Upper lobe of left lung (tissue), 6 donors: ENCODE data around the gene ACAT2. TPM values are rescaled to one million over a fixed set of nuclear protein-coding genes. Genes with fewer than 3 reads are reported as not detected.

ENCODE experiments used
- ATAC-seq, 2 donors: fragments of 200-7000 bp; cut with Tn5 transposase; one replicate each; pipeline ENCODE4 v1.9.1; 2022; ENCODE audit warnings: mild to moderate bottlenecking in 2 of 2, moderate library complexity in 2 of 2; ENCODE audit not compliant: low FRiP score in 2 of 2
- DNase-seq, 2 donors: peaks; one replicate each; pipeline ENCODE4 v3.0.0-alpha.2; 2019 to 2020
- H3K27ac ChIP-seq, 4 donors: fragments of 200-600 bp; sonication (generic); one replicate each; pipeline ENCODE4 v1.5.1; 2016 to 2019
- H3K27me3 ChIP-seq, 4 donors: fragments of 200-600 bp; sonication (generic); one replicate each; pipeline ENCODE4 v1.5.1; 2017 to 2019
- H3K36me3 ChIP-seq, 4 donors: fragments of 200-600 bp; sonication (generic); one replicate each; pipeline ENCODE4 v1.5.1; 2016 to 2019
- H3K4me1 ChIP-seq, 4 donors: fragments of 200-600 bp; sonication (generic); one replicate each; pipeline ENCODE4 v1.5.1; 2018 to 2019
- H3K4me3 ChIP-seq, 4 donors: fragments of 200-600 bp; sonication (generic); one replicate each; pipeline ENCODE4 v1.5.1; 2017 to 2019; ENCODE audit warnings: mild to moderate bottlenecking in 2 of 4, moderate library complexity in 1 of 4
- H3K9me3 ChIP-seq, 4 donors: fragments of 200-600 bp; sonication (generic); one replicate each; pipeline ENCODE4 v1.5.1; 2018 to 2019
- CTCF ChIP-seq, 6 experiments: fragments of 450-650 bp in 4 of 6; fragments of 200-600 bp in 2 of 6; sonication (generic) in 2 of 6; IDR thresholded peaks; one replicate each; pipeline ENCODE4 v1.5.1; 2016 to 2019; ENCODE audit warnings: antibody characterized with exemption in 6 of 6
- EP300 ChIP-seq, 4 donors: sonication (generic); formaldehyde crosslinking; IDR thresholded peaks; one replicate each; pipeline ENCODE4 v1.5.1; 2017; ENCODE audit warnings: antibody characterized with exemption in 4 of 4, control low read depth in 2 of 4
- POLR2A ChIP-seq, 4 donors: fragments of 450-650 bp; IDR thresholded peaks; one replicate each; pipeline ENCODE4 v1.5.1; 2016 to 2017; ENCODE audit warnings: antibody characterized with exemption in 4 of 4, mild to moderate bottlenecking in 2 of 4
- POLR2AphosphoS5 ChIP-seq, 2 donors: sonication (generic); formaldehyde crosslinking; IDR thresholded peaks; one replicate each; pipeline ENCODE4 v1.5.1; 2017; ENCODE audit warnings: antibody characterized with exemption in 2 of 2
- WGBS, 2 donors: methylation state at CpG; one replicate each; pipeline ENCODE4 v1.1.5; 2017 to 2018; 5-methylcytosine and 5-hydroxymethylcytosine counted together
- total RNA-seq, 6 donors: library from RNA; depleted of rRNA in 4 of 6; stranded (reverse); fragments of >200 nt in 4 of 6; gene quantifications; one replicate each; pipeline versions ENCODE4 v1.1.0 to v1.2.1, GENCODE V29; 2016 to 2021
- donor health status: DM: no; HTN: no; CAD: no; lungs with moderate emphysema.
- donor health status: DM: no; HTN: yes; CAD: no; lungs with severe emphysema.

The ACAT2 gene
- total RNA-seq, 6 donors from 2014 or later, result 5.2 to 62.5 (median 30.5) TPM

- no peak for TF ChIP-seq POLR2AphosphoS5 (IDR thresholded peaks at IDR 0.05)
- no peak for TF ChIP-seq EP300 (IDR thresholded peaks at IDR 0.05)
- no peak for TF ChIP-seq POLR2A (IDR thresholded peaks at IDR 0.05)
- no peak for TF ChIP-seq CTCF (IDR thresholded peaks at IDR 0.05)
- Histone ChIP-seq H3K36me3 (peaks cover 17 to 61% (median 43%) of the 10 kb centered on the region in 4 donors), H3K4me3 (no peak overlapping the region), H3K9me3 (no peaks in the 10 kb centered on the region), H3K27ac (no peak overlapping the region), H3K27me3 (no peaks in the 10 kb centered on the region), H3K4me1 (peaks cover 0 to 12% (median 7%) of the 10 kb centered on the region in 4 donors)
- no peak for DNase-seq
- no peak for ATAC-seq
- WGBS, 2 donors, result 0 to 90% methylated on average over 1 of the region's 1 CpG
These were observed 35.7 kb downstream of the ACAT2 start for GRCh38 chr6:159797554-159797953.

GRCh38 chr6:159800141-159800865, 38.5 kb downstream of the ACAT2 start, which contains the start of gene PNLDC1:
Gene PNLDC1 (plus strand): TSS chr6:159800276. CDS start chr6:159800308, 32 bp downstream.
- ATAC-seq (peak in 1 of 2 donors; percentile 21), DNase-seq (peak in 1 of 2 donors; percentile 69)
- H3K9me3 ChIP-seq, result no peaks in the 10 kb centered on the region
- no peaks in the 10 kb centered on the region for H3K27me3 ChIP-seq
- no peak for TF ChIP-seq POLR2AphosphoS5 (IDR thresholded peaks at IDR 0.05)
- no peak for TF ChIP-seq POLR2A (IDR thresholded peaks at IDR 0.05)
- TF ChIP-seq EP300 (IDR thresholded peaks at IDR 0.05), result no peak
- no peak for TF ChIP-seq CTCF (IDR thresholded peaks at IDR 0.05)
- WGBS, 2 donors, result 92 to 94% methylated on average over 41 to 43 of the region's 50 CpGs
- no peak within 1 kb of the TSS for H3K4me3 ChIP-seq
- H3K4me1 ChIP-seq, result peaks cover 0 to 4% (median 4%) of the 10 kb centered on the region in 4 donors
- no peak within 1 kb of the TSS for H3K27ac ChIP-seq
- peaks cover 17 to 37% (median 34%) of the 10 kb centered on the region in 4 donors for H3K36me3 ChIP-seq

DNA sequence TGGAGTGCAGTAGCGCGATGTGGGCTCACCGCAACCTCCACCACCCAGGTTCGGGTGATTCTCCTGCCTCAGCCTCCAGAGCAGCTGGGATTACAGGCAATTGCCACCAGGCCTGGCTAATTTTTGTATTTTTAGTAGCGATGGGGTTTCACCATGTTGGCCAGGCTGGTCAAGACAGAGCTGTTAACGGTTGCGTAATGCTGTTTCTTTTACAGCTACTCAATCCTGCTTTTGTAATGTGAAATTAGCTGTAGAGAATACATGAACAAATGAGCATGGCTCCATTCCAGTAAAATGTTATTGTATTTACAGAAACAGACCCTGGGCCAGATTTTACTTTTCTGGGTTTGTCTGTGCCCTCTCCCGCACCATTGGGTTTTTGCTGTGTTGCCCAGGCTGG, 40.1 kb downstream of the ACAT2 start:
- Histone ChIP-seq H3K9me3 (no peaks in the 10 kb centered on the region), H3K4me1 (peaks cover 0 to 4% (median 0%) of the 10 kb centered on the region in 4 donors), H3K4me3 (no peak overlapping the region), H3K27ac (no peak overlapping the region), H3K27me3 (no peaks in the 10 kb centered on the region), H3K36me3 (peaks cover 17 to 31% (median 29%) of the 10 kb centered on the region in 4 donors)
- no peak for DNase-seq
- ATAC-seq, result no peak
- TF ChIP-seq POLR2AphosphoS5 (IDR thresholded peaks at IDR 0.05), result no peak
- TF ChIP-seq EP300 (IDR thresholded peaks at IDR 0.05), result no peak
- no peak for TF ChIP-seq POLR2A (IDR thresholded peaks at IDR 0.05)
- no peak for TF ChIP-seq CTCF (IDR thresholded peaks at IDR 0.05)
- 76 to 77% methylated on average over 8 of the region's 8 CpGs for WGBS, 2 donors

DNA sequence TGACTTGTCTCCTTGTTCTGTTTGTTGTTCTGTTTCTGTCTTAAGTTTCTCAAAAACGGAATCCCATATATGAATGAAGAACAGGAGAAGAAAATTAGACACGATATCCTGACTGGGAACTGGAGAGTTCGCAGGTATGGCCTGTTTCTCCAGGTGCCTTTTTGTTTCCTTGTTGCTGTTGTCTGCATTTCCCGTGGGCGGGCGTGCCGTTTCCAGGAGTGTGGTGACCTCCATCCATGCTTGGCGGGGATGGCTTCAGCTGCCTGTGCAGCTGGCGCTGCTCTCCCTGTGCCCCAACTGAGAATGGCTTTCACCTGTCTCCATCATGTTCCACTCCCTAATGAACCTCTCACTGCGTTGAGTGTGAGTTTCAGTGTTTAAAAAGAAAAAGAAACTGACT, 42.7 kb downstream of the ACAT2 start:
- 93% methylated on average over 10 of the region's 10 CpGs for WGBS, 2 donors
- peaks cover 0 to 4% (median 0%) of the 10 kb centered on the region in 4 donors for H3K4me1 ChIP-seq
- no peaks in the 10 kb centered on the region for H3K9me3 ChIP-seq
- no peak for DNase-seq
- H3K27me3 ChIP-seq, result no peaks in the 10 kb centered on the region
- no peak for ATAC-seq
- no peak overlapping the region for H3K27ac ChIP-seq
- no peak overlapping the region for H3K4me3 ChIP-seq
- H3K36me3 ChIP-seq, result peaks cover 4 to 10% (median 6%) of the 10 kb centered on the region in 4 donors
- no peak for TF ChIP-seq CTCF (IDR thresholded peaks at IDR 0.05)
- no peak for TF ChIP-seq EP300 (IDR thresholded peaks at IDR 0.05)
- TF ChIP-seq POLR2AphosphoS5 (IDR thresholded peaks at IDR 0.05), result no peak
- no peak for TF ChIP-seq POLR2A (IDR thresholded peaks at IDR 0.05)
